ENCODE data around the gene ADIRF. TPM values are rescaled to one million over a fixed set of nuclear protein-coding genes. Genes with fewer than 3 reads are reported as not detected.
A peak's percentile ranks its signal among the peaks of the same experiment; 100 is the strongest.
"Not testable (repeated sequence)": the region's sequence is repeated elsewhere in the genome, so short reads cannot be mapped to it uniquely, and the experiment has no call there.

ADIRF gene
- polyA plus RNA-seq, 1 donor, result 11.6 TPM

DNA sequence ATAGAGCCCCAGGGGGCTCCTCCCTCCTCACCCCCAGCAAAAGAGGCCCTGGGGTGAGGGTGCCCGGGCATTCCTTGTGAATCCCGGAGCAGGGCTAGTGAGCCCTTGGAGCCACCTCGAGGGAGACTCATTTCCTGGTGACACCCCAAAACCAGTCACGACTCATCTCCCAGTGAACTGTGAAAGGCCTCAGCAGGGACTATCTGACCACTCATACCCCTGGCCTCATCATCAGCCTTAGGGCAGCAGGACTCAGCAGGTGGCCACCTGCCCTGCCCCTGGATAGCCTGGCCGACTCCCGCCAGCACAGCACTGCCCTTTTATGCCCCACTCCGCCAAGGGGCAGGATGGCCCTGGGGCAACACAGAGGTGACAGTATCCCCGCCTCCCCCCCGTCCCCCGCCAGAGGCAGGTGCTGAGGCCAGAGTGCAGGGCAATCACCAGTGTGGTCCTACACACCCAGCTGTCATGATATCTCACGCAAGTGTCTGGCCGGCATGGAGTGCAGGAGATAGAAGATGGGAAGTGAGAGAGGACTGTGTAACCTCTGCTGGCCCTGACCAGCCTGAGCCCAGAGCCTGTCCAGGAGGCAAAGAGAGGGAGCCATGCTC is 6.7 kb upstream of the ADIRF start:
- DNase-seq, result no peak

DNA sequence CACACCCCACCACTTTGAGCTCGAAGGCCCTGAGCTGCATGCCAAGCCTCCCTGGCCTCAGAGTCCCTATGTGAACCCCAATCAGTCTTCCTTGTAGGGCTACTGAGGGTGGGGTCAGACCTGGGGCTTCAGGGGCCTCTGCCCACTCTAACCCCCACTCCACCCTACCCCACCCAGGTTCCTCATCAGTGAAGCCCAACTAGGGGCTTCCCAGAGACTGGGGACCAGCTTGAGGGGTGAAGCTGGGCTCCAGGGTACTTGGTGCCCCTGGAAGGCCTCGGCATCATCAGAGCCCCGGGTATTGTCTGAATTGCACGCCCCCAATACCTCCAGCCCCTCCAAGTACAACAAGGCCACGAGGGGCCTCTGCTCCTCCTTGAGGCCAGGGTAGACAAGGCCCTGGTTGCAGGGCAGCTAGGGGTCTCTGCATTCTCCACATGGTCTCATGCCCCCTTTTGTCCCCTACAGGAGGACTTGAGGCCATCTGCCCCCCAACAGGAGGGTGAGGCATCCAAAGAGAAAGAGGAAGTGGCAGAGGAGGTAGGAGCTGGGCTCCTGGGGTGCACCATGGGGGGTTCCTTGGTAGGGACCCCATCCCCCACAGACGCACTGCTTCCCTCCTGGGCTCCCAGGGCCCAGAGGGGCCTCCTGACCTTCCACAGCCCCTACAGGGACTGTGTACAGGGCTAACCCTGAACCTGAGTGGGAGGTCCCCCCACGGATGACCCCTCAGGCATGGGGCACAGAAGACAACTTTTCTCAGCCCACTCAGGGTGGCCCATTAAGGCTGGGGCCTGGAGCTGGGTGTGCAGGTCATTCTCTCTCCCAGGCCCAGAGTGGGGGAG is 5.9 kb upstream of the ADIRF start:
- DNase-seq, result no peak

DNA sequence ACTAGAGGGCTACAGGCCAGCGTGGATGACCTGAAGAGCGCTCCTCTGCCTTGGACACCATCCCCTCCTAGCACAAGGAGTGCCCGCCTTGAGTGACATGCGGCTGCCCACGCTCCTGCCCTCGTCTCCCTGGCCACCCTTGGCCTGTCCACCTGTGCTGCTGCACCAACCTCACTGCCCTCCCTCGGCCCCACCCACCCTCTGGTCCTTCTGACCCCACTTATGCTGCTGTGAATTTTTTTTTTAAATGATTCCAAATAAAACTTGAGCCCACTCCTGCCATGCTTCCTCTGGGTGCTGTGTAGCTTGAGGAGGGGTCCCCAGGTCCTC is 5.3 kb upstream of the ADIRF start:
- no peak for DNase-seq

DNA sequence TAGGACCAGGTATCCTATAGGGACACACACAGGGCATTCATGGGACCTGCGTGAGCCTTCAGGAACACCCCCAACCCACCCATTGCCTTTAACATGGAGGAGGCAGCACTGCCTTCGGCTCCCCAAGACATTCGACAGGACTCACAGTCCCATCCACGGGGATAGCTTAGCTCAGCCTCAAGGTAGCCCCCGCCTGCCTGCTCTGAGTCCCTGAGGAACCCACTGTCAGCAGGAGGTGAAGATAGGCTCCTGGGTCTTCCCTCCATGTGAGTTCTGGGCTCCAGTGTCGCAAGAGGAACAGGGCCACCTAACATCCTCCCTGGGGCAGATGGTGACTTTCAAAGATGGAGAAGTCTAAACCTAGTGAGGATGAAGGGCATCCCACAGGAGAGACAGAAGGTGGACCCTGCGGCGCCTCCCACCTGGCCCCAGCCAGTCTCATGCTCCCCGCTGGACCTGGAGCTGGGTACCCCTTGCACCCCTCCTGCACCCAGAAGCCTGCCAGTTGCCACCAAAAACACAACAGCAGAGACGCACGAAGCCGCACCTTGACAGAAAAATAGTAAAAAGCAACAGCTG is 4.9 kb upstream of the ADIRF start:
- DNase-seq, result no peak

DNA sequence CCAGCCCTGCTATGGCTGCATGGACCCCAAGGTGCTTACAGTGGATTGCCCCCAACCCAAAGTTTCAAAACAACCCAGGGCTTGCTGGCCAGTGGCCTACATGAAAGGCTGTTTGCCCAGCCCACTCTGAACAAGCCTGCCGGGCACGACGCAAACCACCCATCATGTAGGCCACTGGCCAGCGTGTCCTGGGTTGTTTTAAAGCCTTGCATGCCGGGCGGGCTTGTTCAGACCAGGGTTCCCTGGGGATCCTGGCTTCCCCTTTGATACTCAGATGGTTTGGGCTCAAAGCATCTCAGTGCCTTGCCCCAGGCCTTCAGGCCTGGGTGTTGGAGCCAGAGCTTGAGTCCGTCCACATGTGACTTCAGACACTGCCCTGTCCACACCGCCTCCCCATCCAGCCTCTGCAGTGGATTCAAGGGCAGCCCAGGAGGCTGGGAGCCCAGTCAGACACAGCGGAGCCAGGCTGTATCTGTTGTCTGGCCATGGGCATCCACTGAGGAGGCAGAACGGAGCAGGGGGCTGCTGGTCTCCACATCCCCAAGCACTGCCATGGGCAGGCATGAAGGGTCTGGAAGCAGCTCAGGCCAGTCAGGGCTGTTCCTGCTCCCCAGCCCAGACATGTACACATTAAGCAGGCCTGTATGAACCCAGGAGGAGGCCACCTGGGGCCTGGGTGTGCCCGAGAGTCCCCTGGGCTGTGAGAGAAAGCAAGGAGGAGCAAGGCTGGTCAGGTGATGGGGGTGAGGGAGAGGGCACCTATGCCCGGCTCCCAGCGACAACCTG is 4.0 kb upstream of the ADIRF start:
- DNase-seq, result no peak

DNA sequence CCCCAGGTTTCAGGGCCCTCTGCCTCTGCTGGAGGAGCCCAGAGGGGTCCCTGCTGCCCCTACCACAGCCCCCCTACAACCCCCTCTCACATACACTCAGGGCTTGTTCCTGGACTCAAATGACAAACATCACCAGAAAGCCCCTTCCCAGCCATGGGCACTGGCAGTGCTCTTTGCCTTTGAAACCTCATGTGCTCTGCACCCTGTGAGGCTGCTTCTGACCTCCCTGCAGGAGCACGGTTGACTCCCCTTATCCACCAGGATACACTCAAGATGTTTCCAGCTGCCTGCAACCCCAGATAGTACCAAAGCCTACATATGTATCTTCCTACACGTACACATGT is 3.5 kb upstream of the ADIRF start:
- DNase-seq, result no peak

DNA sequence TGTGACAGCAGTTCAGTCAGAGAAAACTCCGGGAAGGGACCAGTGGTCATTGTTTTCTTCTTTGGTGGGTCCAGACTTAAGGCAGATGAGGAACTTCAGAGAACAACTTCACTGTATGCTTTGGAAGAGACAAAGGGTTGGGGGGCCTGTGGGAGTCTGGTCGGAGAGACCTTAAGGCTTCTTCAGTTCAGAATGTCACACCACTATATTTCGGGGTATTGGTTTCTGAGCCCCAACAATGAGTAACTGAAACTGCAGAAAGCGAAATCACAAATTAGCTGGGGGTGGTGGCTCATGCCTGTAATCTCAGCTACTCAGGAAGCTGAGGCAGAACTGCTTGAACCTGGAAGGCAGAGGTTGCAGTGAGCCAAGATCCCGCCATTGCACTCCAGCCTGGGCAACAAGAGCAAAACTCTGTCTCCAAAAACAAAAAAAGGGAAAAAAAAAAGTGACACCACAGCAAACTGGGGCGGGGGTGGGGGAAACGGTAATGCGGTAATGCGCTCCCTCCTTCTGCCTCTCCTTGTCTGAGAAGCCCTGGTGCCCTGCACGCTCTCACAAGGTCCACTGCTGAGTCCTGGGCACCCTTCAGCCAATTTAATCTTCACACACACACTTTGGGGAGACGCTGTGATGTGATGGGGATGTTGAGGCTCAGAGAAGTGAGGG is 2.2 kb upstream of the ADIRF start:
- no peak for DNase-seq

DNA sequence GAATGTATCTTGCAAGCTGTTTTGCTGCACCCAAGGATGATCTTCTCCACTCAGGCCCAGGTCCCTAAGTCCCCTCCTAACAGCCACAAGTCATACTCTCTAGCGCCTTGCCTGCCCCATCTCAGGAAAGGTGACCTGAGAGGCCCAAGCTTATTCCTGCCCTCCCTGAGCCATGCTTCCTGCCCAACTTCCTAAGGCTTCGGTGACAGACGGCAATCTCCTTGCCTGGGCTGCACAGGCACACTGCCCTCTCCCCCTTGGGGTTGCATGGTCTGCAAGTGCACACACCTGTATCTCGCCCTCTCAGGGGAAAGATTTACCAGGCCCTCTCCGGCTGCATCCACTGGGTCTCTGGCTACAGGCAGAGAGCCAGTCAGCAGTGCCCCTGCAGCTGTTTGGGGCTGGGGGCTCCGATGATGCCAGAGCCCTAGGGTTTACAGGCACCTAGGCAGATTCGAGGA is 771 bp upstream of the ADIRF start:
- DNase-seq, result no peak

DNA sequence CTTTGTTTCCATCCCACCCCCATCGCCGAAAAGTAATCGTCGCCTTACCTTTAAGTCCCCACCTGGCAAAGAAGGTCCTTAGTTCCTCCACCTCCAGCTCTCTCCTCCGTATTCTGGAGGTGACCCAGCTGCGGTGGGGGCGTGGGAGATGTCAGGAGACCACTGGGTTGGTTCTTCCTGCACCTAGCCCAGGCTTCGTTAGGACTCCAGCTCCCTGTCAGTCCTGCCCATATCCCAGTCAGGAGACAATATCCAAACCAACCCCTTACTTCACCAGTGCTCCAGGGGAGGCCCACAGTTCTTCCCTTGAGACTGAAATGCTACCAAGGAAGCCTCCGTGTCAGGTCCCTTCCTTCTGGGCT is 693 bp downstream of the ADIRF start:
- no peak for DNase-seq

DNA sequence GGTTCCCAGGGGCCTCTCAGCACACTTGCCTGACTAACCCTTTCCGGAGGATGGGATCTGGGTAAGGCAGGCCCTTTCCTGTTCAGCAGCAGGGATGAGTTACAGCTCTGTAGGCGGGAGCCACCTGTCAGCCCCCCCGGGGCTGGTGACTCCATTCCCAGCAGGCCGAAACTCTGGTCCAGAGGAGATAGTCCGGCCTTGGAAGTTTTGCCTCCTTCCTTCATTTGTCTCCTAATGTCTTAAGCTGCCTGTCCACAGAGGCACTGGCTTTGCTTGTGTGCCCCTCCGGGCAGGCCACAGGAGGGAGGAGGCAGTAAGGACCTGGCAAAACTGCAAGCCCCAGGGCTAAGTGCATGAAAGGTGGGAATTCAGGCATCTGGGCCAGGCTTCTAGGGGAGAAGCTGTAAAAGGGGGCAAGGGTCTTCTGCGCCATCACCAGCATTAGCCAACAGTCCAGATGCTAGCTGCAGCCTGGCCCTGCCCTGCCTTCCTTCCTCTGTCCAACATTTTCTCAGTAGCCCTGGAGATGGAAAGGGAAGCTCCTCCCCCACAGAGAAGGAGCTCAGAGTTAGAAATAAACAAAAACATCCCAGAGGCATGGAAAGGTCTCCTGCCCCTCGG is 1.2 kb downstream of the ADIRF start:
- DNase-seq, result peak; percentile 62

DNA sequence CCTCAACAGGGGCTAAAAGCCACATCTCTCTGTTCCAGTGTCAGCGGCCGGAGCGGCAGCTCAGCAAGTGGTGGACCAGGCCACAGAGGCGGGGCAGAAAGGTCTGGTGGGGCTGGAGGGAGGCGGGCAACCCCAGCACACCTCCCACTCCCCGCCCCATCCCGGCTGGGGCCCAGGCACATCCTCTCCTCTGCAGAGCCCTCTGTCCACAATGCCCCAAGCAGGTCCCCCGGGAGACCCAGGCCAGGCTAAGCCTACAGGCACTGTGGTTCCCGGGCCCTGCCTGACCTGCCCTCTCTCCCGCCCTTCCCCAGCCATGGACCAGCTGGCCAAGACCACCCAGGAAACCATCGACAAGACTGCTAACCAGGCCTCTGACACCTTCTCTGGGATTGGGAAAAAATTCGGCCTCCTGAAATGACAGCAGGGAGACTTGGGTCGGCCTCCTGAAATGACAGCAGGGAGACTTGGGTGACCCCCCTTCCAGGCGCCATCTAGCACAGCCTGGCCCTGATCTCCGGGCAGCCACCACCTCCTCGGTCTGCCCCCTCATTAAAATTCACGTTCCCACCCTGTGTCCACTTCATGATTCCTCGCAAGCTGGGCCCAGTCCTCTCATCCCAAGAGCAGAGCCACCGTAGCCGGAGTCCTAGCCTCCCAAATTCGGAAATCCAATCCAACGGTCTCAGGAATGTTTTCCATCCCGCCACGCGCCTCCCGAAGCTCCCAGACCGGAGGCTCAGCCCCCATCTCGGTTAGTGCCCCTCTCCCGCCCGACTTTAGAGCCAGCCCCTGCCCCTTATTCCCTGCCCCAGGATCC is 2.1 kb downstream of the ADIRF start:
- no peak for DNase-seq

DNA sequence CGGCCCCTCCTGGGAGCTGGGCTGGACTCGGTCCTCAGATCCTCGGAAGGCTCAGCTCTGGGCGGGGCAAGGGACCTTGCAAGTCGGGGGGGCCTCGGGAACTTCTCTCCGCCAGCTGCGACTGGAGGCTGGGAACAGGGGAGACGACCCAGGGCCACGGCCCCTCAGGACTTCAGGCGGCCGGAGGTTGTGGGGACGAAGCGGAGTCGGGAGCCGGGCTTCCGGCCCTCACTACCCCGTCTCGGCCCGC is 2.6 kb downstream of the ADIRF start:
- no peak for DNase-seq

DNA sequence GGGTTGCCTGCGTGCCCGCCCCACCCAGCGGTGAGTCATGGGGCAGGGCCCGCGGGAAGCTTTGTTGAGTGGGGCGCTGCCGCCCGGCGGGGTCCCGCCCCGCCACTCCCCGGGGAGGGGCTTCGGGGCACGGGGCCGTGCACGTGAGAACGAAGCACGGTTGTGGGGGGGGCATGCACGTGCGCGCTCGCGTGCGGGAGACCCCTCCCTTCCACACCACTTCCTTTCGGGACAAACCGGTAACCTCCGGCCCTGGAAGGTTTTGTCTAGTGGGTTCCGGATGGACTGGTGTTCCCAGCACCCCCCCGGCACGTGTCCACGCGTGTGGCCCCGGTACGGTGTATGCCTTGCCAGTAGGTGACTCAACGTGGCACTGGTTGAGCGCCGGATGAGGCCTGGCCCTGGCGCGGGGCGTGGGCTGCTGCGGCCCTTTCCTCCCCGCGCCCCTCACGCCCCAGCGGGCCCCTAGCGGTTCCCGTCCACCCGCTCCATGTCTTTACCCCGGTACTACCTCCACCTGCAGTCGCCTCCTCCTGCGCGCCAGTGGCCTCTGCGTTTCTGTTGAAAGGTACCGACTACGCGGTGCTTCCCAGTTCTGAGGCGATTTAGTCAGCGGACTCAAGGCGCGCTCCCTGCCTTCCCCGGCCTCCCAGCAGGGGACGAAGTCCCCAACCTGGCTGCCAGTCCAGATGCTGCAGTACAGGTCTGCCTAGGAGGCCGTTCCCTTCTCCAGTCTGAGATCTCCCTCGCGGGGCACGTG is 3.1 kb downstream of the ADIRF start:
- peak; percentile 91 for DNase-seq

DNA sequence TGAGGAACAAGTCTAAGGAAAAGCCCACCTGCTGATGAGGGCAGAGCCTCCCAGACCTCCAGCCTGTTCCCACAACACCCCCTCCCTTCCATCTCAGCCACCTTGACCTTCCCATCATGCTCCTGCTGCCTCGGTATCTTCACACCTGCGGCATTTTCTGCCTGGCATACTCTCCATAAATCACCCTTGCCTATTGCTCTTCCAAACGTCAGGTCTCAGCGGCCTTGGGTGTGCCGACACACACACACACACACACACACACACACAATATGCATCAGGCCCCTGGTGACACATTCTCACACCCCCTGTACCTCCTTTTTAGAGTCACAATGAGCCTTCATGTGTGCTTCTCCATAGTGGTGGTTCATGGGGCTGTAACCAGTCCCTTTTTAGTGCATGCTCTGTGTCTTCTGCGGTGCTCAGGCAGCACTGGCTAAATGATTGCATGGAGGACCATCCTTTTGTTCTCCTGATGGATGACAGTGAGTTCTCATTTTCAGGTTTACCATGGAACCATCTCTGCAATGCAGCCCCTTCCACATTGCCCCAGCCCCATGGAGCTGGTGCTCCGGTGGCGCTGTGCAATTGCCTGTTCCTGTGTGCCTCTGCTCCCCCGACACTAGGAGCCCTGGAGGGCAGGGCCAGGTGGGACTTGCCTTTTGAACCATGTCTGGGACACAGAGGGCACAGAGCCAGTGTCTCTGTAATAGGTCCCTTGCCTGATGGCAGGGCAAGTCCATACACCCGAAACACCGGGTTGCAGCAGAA is 4.5 kb downstream of the ADIRF start:
- DNase-seq, result no peak

DNA sequence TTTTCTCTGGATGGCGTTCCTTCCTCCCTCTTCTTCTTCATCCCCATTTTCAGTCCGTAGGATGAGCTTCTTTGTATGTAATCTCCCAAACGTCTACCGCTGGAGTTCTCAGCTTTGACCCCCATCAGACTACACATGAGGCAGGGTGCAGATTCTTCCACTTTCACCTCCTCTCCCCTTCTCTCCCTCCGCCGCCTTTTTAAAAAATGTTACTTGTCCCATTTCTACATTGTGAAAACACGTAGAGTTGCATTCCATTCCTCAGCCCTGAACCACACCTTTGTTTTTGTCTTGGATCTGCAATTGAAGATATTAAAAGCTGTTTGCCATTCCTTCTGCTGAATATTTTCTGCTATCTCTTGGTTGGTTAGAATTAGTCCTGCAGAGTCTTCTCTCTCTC is 6.2 kb downstream of the ADIRF start:
- no peak for DNase-seq

DNA sequence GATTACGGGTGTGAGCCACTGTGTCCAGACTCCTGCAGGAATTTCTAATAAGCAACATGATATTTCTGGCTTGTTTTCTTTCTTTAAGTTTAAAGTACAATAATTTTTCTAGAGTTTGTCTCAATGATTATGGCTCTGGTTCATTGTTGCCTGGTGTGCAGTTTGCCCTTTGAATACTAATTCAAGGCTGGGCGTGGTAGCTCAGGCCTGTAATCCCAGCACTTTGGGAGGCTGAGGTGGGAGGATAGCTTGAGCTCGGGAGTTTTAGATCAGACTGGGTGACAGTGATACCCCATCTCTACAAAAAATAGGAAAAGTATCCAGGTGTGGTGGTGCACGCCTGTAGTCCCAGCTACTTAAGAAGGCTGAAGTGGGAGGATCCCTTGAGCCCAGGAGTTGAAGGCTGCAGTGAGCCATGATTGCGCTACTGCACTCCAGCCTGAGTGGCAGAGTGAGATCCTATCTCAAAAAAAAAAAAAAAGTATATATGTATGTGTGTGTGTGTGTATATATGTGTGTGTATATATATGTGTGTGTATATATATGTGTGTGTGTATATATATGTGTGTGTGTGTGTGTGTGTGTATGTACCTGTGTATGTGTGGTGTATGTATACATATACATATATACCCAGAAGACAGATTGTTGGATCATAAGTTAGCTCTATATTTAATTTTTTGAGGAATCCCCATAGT is 8.2 kb downstream of the ADIRF start:
- DNase-seq, result no peak

DNA sequence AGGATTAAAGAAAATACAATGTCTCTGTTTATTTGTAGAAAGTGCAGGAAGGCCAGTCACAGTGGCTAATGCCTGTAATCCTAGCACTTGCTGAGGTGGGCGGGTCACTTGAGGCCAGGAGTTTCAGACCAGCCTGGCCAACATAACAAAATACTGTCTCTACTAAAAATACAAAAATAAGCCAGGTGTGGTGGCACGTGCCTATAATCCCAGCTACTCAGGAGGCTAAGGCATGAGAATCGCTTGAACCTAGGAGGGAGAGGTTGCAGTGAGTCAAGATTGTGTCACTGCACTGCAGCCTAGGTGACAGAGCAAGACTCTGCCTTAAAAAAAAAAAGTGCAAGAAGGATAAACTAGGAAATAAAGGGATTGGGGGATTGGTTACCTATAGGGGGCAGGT is 10.2 kb downstream of the ADIRF start:
- not testable (repeated sequence) for DNase-seq

DNA sequence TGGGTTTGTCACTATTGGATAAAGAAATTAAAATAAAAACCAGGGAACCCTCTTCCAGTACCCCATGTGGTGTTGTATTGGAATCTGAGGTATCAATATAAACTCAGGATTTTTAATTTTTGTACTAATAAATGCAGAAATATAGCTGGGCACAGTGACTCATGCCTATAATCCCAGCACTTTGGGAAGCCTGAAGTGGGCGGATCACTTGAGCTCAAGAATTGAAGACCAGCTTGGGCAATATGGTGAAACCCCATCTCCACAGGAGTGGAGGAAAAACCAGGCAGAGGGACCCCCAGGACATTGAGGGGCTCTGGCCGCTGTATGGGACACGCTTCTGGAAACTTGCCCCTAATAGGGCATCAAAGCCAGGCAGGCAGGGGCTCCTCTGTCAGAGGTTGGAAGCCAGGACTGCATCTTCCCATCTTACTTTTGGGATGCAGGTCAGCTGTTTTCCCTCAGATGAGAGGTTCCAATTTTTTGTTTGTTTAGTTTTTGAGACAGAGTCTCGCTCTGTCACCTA is 11.1 kb downstream of the ADIRF start:
- DNase-seq, result no peak

DNA sequence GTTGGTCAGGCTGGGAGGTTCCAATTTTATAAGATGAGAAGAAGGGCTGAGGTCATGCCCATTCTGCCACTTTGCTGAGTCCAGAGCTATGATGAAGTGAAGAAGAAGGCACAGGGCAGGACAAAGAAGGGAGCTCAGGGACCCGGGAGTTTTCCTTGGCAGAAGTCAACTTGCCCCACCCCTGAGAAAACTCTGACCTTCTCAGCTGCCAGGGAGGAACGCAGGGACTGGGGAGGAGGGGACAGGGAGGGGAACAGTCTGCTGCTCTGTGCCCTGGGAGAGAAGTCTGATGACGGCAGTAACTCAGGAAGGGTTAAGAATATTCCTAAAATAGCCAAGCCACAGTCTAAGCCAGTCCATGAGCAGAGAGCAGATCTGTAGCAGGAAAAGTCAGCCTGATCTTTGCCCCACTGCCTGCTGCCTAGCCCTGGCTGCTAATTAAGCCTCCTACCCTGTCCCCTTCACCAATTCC is 11.7 kb downstream of the ADIRF start:
- no peak for DNase-seq
